HG03469 (cell line): ENCODE results near the gene ETV6.
"Not testable (repeated sequence)": the region's sequence is repeated elsewhere in the genome, so short reads cannot be mapped to it uniquely, and the experiment has no call there.

ENCODE experiments used
- ATAC-seq: cut with Tn5 transposase; IDR thresholded peaks from one replicate; pipeline ENCODE4 v1.9.1; 2021; ENCODE audit warnings: mild to moderate bottlenecking, moderate library complexity, moderate number of reproducible peaks; ENCODE audit not compliant: unreplicated experiment

ETV6 gene

DNA sequence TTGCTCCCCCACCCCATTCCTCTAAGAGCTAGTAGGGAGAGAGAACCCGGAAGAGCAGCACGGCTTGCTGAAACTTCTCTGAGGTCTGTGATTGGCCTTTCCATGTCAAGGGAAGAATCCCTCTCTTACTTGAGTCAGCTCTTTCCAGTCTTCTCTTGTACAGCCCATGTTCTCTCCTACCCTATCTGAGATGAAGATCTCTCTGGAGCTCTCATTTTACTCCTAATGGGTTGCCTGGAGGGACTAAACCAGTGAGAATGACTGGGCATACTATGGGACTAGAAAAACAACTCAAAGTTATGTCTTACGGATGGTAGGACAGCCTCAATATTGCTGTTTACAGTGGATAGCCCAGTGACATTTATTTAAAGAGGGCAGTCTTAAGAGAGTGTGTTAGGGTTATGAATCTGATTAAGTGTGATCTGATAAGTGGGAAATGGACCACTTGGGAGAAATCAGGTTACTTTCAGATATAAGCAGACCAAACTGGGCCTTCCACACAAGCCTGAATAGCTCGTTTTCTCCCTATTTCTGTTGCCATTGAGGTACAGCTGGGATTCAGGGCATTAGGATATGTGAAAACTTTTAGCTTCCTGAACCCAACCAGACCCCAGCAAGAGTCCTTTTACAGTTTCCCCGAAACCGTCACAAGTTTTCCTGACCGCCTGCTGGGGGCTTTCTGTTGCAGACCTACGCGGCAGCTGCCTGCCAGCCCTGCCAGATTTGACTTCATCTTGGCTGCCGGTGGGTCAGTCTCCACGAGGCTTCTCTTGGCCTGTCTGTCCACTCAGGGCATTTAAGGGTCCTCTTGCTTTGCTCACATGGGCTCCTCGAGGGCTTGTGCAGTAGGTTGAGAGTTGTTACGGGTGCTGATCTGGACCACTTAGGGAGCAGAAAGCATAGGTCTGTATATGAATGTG lies 16.9 kb downstream of the ETV6 start:
- ATAC-seq = no peak

DNA sequence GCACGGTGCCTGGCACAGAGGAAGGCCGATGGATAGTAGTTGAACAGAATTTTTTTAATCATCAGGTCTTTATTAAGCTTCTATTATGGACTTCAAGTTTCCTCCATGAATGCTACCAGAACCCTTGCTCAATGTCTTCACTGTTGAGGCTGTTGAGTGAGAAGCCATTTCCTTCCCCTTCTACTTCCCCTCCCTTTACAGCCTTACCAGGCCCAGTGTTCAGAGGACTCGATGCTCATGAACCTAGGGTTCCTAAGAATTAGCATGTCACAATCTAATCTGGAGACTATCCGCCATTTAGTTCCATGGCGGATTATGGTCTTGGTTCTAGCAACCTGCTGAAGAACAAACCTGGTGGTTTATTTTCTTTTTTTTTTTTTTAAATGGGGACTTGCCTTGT lies 17.7 kb downstream of the ETV6 start:
- ATAC-seq = no peak

DNA sequence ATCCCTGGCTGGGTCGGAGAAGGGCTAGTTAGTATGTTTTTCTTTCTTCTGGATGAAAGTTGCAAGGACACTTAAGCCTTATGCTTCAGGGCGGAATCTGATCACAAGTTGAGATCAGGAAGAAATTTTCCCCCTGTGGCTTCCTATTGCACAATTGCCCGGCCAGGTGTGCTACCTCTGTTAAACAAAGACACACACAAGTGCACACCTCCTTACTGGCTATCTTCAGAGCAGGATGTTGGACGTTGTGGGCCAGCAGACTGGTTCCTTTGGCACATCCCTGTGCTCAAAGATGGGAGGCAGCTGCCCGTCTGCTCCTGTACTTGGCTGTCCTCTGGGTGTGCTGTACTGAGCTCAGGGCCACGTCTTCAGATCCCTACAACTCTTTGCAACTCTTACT lies 19.1 kb downstream of the ETV6 start:
- ATAC-seq = no peak

DNA sequence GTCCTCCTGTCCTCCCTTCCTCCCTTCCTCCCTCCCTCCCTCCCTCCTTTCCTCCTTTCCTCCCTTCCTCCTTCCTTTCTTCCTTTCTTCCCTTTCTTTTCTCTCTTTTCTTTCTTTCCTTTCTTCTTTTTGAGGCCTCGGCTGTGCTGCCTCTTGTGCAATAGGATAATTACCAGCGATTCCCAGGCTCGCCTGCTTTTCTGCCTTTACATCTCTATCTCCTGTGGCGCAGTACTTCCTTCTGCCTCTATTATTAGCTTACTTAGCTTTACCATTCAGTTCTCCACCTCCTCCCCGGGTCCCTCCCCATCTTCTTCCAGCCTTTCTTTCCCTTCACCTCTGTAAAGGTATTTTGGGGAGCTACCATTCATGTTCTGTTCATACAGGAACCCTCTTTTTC lies 19.9 kb downstream of the ETV6 start:
- no peak for ATAC-seq

DNA sequence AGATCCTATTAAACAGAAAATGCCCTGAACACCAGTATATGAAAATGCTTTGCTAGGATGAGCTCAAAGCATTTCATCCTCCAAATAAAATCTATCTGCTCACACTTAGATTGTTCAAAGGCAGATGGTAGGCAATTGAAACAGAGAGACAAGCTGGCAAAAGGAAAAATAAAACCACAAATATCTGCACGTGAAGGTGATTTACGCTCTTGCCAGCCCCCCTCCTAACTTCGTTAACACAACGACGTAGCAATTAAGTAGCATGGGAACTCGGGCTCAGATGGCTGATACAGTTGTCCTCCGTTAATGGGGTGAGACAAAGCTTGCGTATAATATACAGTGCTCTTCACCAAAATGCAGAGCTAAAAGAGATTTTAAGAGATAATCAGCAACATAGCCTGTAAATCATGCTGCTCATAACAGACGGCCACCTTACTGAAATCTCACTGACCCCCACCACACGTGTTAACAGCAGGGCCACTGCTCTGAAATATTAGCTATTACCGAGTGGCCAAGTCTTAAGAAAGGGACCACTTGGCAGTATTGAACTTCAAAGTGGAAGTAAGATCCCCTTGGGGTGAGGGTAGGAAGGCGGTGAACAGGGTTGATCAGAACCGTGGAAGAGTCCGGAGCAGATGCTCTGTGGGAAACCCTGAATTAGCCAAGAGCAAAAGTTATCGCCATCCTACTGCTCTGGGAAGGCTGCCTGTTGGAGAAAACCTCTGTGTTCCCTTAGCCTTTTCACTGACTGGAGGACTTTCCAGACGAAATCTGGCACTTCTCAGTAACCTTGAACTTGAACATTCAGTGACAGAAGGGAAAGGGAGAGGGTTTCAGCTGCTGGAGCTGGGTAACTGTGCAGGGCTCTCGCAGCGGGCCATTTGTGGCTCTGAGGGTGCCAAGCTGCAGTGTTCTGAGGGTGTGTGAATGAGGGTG lies 23.1 kb downstream of the ETV6 start:
- no peak for ATAC-seq

DNA sequence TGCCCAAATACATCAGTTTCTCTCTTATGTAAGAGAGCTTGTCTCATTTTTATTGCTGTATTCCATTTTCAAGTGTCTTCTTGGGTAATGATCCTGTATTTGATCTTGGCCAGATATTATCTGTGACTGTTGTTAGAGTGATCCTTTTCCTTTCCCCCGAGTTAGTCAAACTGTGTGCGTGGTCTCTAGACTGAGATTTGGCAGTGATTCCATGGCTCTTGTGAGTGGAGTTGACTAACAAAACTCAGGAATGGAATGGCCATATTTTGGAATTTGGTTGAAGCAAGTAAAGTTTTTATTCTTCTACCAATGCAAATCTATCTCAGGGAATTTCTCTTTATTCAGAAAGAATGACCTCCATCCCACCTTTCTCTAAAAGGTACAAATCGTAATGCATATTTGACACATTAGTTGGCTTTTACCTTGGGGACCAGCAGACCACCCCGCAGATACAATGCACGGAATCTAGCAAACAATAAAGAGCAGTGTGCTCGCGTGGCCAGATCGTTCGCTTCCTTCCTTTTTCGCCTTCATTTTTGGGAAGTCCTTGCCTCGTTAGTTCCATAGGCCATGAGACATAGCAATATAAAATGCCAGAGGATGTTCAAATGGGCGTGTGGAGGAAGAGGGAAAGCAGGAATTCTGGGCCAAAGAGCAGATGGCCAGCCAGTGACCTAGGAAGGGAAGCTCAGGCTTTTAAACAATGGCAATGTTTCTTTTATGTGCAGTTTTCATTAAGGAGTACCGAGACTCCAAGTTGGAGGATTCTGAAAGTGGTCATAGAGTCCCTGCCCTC lies 24.4 kb downstream of the ETV6 start:
- ATAC-seq = no peak

DNA sequence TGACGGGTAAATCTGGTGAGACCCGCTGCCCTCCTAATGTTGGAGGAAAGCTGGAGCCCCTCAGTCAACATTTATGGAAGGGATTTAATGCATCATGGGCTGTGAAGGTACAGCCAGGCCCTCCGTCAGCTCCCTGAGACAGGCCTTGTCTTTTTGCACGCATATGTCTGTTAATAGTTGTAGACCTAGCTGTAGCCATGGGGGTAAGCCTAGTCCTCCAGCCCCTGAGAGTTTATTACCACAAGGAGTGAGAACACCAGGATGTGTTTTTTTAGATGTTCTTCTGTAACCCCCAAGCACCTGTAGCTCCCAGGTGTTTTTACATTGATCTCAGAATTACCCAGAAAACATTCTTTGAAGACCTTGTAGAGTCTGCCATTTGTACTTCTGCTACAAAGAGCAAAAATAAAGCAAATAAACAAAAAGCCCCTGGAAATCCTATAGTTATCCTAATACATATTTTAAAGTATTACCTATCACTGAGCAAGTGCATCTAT lies 25.5 kb downstream of the ETV6 start:
- ATAC-seq = no peak

DNA sequence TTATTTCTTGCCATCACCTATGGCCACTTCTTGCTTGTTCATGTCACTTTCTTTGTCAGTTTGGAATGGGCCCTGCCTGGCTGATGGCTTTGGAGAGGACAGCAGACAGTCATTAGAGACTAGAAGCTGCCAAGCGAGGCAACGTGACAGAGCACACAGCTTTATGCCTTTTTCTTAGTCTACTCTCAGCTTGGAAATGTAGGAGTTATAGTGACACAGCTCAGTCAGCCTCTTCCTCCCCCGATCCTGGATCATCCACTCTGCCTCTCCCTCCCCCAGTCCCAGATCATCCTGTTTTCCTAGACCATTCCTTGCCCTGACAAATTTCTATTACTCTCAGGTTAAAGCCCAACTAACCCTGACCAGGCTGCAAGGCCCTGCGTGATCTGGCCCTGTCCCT lies 26.6 kb downstream of the ETV6 start:
- no peak for ATAC-seq

DNA sequence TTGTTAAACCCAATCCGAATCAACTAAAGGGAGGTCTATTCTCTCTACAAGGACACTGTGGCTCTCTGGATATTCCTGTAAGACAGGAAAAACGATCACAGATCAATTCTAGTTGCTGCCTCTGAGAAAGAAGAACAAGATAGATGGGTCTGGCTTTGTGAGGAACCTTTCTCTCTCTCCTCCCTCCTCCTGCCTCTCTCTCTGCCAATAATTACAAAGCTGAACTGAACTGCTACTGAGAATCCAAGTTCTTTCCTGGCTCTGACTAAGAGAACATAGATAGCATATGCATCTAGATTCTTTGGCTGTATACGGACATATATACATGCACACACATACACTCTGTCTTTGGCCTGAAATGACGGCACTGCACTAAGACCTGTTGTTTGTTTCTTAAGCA lies 27.6 kb downstream of the ETV6 start:
- no peak for ATAC-seq

DNA sequence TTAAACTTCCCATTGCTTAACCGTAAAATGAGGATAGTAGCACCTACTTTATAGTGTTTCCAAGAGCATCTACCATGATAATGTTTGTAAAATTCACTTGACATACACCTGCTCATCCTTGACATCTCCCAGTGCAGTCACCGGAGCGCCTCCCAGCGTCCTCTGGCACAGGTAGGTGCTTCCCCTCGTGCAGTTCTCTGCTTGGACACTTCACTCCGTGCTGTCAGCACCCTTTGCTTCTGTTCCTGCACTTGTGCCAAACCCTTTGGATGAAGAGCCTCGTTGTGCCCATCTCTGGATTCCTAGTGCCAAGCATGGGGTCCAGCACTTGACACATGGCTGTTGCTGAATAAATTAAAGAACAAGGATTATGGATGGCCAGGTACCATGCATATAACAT lies 28.3 kb downstream of the ETV6 start:
- no peak for ATAC-seq

DNA sequence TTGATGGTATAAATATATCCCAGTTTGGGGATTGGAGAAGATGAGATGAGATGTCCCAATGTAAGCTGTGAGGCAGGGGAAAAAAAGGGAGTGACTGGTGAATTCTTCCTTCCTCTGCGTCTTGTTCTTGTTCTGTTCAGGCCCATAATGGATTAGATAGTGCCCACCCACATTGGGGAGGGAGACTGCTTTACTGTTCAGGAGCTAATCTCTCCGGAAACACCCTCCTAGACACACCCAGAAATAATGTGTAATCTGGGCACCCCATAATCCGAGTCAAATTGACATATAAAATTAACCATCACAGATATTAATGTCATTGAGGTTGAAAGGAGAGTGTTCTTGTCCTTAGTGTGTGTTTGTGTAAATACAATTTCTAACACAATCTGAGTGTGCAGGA lies 29.3 kb downstream of the ETV6 start:
- ATAC-seq = no peak

DNA sequence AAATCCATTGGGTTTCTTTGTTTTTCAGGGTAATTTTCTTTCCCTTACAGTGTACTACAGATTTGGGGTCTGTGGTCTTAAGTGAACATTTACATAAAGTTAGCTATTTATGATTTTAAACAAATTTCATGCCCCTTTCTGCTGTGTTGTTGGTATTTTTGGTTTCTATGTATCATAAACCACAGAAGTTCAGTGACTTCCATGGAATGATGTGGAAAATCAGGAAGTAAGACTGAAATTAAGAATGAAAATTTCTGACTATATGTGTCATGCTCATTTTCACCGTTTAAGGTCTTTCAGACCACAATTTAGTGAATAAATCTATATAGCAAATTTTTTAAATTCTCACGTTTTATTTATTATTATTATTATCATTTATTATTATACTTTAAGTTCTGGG lies 31.7 kb downstream of the ETV6 start:
- no peak for ATAC-seq

DNA sequence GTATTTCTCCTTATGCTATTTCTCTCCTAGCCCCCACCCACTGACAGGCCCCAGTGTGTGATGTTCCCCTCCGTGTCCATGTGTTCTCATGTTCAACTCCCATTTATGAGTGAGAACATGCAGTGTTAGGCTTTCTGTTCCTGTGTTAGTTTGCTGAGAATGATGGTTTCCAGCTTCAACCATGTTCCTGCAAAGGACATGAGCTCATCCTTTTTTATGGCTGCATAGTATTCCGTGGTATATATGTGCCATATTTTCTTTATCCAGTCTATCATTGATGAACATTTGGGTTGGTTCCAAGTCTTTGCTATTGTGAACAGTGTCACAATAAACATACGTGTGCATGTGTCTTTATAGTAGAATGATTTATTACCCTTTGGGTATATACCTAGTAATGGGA lies 32.2 kb downstream of the ETV6 start:
- not testable (repeated sequence) for ATAC-seq

DNA sequence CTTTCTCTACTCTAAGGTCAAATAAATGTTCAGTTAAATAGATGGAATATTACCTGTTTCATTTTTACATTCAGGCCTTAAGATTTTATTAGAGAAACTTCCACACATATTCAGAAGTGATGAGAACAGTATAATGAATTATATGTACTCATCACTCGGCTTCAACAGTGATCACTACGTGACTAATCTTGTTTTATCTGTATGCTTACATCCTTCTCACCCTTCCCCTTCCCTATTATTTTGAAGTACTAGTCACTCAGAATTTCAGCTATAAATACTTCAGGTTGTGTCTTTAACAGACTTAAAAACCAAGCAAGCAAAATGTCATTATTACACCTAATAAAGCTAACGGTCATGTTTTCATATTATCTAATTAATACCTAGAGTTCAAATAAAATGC lies 34.9 kb downstream of the ETV6 start:
- ATAC-seq = no peak

DNA sequence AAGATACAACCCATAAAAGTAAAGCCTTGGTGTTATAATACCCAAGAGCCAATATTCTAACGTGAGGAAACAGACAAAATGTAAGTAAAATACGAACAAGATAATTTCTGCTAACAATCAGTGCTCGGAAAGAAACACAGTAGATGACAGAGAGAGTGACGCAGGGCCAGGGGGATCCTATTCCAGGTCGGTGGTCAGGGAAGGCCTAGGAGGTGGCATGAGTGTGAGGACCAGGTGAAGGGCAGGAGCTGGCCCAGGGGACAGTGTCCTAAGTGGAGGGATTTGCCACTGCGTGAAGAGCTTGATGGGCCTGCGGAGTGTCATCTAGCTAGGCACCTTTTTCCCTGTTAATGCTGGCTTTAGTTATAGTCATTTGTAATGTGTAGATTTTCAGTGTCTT lies 35.3 kb downstream of the ETV6 start:
- no peak for ATAC-seq

DNA sequence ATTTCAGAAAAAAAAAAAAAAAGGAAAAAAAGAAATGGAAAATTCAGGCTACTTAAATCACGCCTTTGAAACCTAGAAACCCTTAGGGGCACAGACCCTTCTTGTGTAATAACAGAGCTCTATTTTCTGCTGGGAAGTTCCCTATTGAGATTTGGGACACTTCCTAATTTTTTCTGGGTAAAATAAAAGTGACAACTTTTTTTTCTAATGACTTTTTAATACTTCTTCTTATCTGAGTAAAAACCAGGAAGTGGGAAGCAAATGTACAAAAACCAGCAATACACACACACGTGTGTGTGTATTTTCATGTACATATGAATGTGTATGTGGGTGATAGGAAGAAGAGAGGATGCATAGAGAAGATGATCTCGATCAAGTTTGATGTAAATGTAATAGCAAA lies 35.8 kb downstream of the ETV6 start:
- no peak for ATAC-seq

DNA sequence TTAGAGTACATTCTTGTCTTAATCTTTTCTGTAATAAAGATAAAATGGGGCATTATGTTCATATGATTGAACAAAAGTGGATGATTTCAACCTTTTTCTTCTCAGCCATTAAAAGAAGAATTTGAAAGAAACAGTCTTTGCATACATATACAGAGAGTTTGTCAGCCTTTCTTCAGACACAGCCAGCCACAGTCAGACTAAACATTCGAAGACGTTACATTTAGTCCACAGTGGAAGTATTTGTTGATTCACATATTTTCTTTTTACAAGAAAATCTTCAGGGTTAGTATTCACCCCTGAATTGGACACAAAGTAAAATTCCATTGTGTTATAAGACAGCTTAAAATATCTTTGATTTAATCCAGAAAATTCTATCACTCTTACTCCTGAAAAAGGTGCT lies 36.2 kb downstream of the ETV6 start:
- ATAC-seq = no peak

DNA sequence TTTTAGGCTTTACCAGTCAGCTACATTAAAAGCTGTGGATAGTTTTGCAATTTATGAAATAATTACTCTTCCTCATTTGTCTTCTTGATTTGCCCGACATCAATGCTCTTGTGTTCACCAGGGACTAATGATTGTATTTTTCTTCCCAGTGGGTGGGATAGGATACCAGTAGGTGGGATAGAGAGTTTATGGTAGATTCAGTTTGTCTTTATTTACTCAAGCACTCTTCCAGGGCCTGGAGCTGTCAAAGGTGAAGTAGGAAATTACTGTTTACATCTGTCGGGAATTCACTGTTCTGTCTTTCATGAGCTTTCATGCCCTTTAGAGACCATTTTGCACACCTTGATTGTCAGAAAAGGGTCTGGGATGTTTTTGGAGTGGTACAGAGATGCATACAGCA lies 36.6 kb downstream of the ETV6 start:
- no peak for ATAC-seq

DNA sequence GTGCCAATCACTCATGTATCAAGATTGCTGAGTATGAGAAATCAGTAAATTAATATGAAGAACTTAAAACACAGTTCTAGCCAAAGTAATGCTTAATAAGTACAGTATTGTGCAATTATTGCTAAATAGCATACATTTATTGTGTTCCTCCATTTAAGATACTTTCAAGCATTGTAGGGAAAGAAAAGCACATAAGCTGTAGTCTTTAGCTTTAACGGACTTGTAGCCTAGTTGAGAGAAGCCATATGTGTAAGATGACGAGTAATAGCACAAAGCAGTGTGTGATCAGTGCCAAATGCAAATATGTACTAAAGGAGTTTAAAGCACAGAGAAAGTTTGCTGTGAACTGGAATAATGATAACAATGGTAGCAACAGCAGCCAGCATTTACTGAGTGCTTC lies 38.1 kb downstream of the ETV6 start:
- ATAC-seq = no peak

DNA sequence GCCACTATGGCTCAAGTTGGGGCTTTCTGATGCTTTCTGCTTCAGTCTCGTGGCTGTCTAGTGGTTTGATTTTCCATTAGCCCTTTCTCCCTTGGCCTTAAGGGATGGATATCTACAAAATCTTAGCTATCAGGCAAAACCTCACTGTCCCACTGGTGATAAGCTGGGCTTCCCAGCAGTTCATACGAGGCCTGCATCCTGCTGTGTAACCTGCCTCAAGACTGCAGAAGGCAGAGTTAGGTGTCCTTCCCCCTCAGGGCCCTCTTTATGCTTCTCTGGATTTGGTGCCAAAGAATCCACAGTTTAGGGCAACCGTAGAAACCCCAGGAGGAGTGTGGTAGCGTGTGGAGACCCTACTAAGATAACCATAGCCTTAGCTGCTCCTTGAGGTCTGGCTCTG lies 38.9 kb downstream of the ETV6 start:
- ATAC-seq = no peak

DNA sequence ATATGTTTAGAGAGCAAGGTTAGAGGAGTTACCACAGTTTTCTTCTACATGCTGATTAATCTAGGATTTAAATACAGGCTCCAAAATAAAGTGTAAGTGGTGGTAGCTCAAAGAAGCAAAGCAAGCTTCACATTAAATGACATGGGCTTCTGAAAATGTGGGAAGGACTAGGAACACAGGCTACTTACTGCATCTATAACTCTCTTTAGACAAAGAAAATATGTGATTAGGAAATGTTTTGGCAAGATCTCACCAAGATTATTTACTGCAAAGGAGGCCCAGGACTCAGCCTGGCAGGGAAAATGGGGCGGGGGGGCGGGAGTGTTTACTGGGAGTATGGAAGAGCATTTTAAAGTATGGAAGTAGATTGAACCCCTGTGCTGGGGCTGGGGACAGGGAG lies 39.4 kb downstream of the ETV6 start:
- ATAC-seq = no peak
